ENCODE results near the gene HAGH. TPM values are rescaled to one million over a fixed set of nuclear protein-coding genes. Genes with fewer than 3 reads are reported as not detected.

The HAGH gene
- total RNA-seq, 1 experiment from 2014 or later: 48.1 TPM

- Mint-ChIP-seq H3K4me3 (ENCODE audit: unreplicated experiment) (no peak overlapping the region), H3K27me3 (ENCODE audit: insufficient read depth, unreplicated experiment) (peaks cover 2% of the 10 kb centered on the region), H3K27ac (ENCODE audit: unreplicated experiment) (no peak overlapping the region), H3K4me1 (ENCODE audit: low read depth, unreplicated experiment) (no peaks in the 10 kb centered on the region), H3K36me3 (ENCODE audit: insufficient read depth, unreplicated experiment) (no peaks in the 10 kb centered on the region), H3K9me3 (ENCODE audit: unreplicated experiment) (no peaks in the 10 kb centered on the region)
- no TSS peak for BruUV-seq (replicated peaks)
- H3K9me3 ChIP-seq: no peaks in the 10 kb centered on the region
- ChIA-PET POLR2A (no interaction called here), CTCF (no interaction called here)
- no peaks in the 10 kb centered on the region for H3K36me3 ChIP-seq (ENCODE audit: control insufficient read depth, insufficient read depth, low read length)
- no peaks in the 10 kb centered on the region for H3K27me3 ChIP-seq (replicated peaks; ENCODE audit: control insufficient read depth, insufficient read depth, low read length)
- DNase-seq: no peak
- no peak overlapping the region for H3K4me3 ChIP-seq (ENCODE audit: low read depth, low read length)
- TF ChIP-seq, protein P1, sequence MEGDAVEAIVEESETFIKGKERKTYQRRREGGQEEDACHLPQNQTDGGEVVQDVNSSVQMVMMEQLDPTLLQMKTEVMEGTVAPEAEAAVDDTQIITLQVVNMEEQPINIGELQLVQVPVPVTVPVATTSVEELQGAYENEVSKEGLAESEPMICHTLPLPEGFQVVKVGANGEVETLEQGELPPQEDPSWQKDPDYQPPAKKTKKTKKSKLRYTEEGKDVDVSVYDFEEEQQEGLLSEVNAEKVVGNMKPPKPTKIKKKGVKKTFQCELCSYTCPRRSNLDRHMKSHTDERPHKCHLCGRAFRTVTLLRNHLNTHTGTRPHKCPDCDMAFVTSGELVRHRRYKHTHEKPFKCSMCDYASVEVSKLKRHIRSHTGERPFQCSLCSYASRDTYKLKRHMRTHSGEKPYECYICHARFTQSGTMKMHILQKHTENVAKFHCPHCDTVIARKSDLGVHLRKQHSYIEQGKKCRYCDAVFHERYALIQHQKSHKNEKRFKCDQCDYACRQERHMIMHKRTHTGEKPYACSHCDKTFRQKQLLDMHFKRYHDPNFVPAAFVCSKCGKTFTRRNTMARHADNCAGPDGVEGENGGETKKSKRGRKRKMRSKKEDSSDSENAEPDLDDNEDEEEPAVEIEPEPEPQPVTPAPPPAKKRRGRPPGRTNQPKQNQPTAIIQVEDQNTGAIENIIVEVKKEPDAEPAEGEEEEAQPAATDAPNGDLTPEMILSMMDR (IDR thresholded peaks at IDR 0.05; ENCODE audit: insufficient read depth in 1 of 2, low read depth in 1 of 2, low read length in 1 of 2, severe bottlenecking in 1 of 2, unreplicated experiment in 1 of 2): no peak
- intact Hi-C loops (cut with micrococcal nuclease; ENCODE audit: unreplicated experiment): no loop called here
- no peaks in the 10 kb centered on the region for H3K4me1 ChIP-seq
Observed at GRCh38 chr16:1845985-1846384, 19.4 kb upstream of the HAGH start.

GRCh38 chr16:1839554-1839953 lies 12.9 kb upstream of the HAGH start:
- no peak overlapping the region for H3K4me3 Mint-ChIP-seq (ENCODE audit: unreplicated experiment)
- no peaks in the 10 kb centered on the region for H3K36me3 Mint-ChIP-seq (ENCODE audit: insufficient read depth, unreplicated experiment)
- ChIA-PET CTCF (no interaction called here), POLR2A (no interaction called here)
- Histone ChIP-seq H3K9me3 (no peaks in the 10 kb centered on the region), H3K36me3 (ENCODE audit: control insufficient read depth, insufficient read depth, low read length) (no peaks in the 10 kb centered on the region), H3K4me3 (ENCODE audit: low read depth, low read length) (no peak overlapping the region), H3K4me1 (no peaks in the 10 kb centered on the region), H3K27me3 (replicated peaks; ENCODE audit: control insufficient read depth, insufficient read depth, low read length) (no peaks in the 10 kb centered on the region)
- no peak overlapping the region for H3K27ac Mint-ChIP-seq (ENCODE audit: unreplicated experiment)
- intact Hi-C loops (cut with micrococcal nuclease; ENCODE audit: unreplicated experiment): no loop called here
- DNase-seq: no peak
- no TSS peak for BruUV-seq (replicated peaks)
- no peaks in the 10 kb centered on the region for H3K27me3 Mint-ChIP-seq (ENCODE audit: insufficient read depth, unreplicated experiment)
- H3K4me1 Mint-ChIP-seq (ENCODE audit: low read depth, unreplicated experiment): no peaks in the 10 kb centered on the region
- no peaks in the 10 kb centered on the region for H3K9me3 Mint-ChIP-seq (ENCODE audit: unreplicated experiment)
- TF ChIP-seq, protein P1 (IDR thresholded peaks at IDR 0.05; ENCODE audit: insufficient read depth in 1 of 2, low read depth in 1 of 2, low read length in 1 of 2, severe bottlenecking in 1 of 2, unreplicated experiment in 1 of 2): no peak

GRCh38 chr16:1834096-1834495 lies 7.5 kb upstream of the HAGH start:
- no peaks in the 10 kb centered on the region for H3K9me3 ChIP-seq
- DNase-seq: no peak
- ChIA-PET CTCF (no interaction called here), POLR2A (no interaction called here)
- H3K4me1 ChIP-seq: peaks cover 4% of the 10 kb centered on the region; the same call in 1 of the 2 replicates
- Mint-ChIP-seq H3K9me3 (ENCODE audit: unreplicated experiment) (no peaks in the 10 kb centered on the region), H3K4me1 (ENCODE audit: low read depth, unreplicated experiment) (no peaks in the 10 kb centered on the region), H3K27ac (ENCODE audit: unreplicated experiment) (no peak overlapping the region), H3K36me3 (ENCODE audit: insufficient read depth, unreplicated experiment) (no peaks in the 10 kb centered on the region), H3K4me3 (ENCODE audit: unreplicated experiment) (no peak overlapping the region), H3K27me3 (ENCODE audit: insufficient read depth, unreplicated experiment) (no peaks in the 10 kb centered on the region)
- no peaks in the 10 kb centered on the region for H3K27me3 ChIP-seq (replicated peaks; ENCODE audit: control insufficient read depth, insufficient read depth, low read length)
- no peaks in the 10 kb centered on the region for H3K36me3 ChIP-seq (ENCODE audit: control insufficient read depth, insufficient read depth, low read length)
- BruUV-seq (replicated peaks): no TSS peak
- TF ChIP-seq, protein P1 (IDR thresholded peaks at IDR 0.05; ENCODE audit: insufficient read depth in 1 of 2, low read depth in 1 of 2, low read length in 1 of 2, severe bottlenecking in 1 of 2, unreplicated experiment in 1 of 2): no peak
- no peak overlapping the region for H3K4me3 ChIP-seq (ENCODE audit: low read depth, low read length)
- intact Hi-C loops (cut with micrococcal nuclease; ENCODE audit: unreplicated experiment): no loop called here

Measured in Caco-2 (cell line).